Measurements from ENCODE around the gene FOXO4.

Gene FOXO4

GRCh38 chrX:71144651-71145050 is 49.0 kb downstream of the FOXO4 start, which contains the start of gene NLGN3:
Gene NLGN3, plus strand, starts transcription at chrX:71144841. Its CDS starts 2,909 bp downstream, at chrX:71147750.
- DNase-seq: no peak

- no peak for DNase-seq
Measured at GRCh38 chrX:71147496-71148277, 52.0 kb downstream of the FOXO4 start.

- no peak for DNase-seq
Measured at GRCh38 chrX:71148278-71148663, 52.6 kb downstream of the FOXO4 start.

DNA sequence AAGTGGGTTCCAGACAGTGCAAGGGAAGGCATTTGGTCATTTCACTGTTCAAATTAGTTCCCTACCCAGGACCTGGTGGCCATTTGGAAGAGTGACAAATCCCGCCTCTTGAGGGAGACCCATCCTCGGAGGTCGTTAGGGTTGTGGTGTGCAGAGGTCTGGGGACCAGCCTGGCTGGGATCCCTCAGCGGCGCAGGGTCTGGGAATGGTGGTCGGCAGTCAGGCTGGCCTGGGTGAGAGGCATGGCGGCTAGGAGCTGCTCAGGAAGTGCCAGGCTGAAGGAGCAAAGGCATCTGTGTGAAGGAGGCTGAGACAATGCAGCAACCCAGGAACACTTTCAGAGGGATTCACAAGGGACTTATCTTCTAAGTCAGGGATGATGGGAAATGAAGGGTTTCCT is 55.7 kb downstream of the FOXO4 start:
- DNase-seq: no peak
